ENCODE data around the gene DPP7.

DPP7 gene

DNA sequence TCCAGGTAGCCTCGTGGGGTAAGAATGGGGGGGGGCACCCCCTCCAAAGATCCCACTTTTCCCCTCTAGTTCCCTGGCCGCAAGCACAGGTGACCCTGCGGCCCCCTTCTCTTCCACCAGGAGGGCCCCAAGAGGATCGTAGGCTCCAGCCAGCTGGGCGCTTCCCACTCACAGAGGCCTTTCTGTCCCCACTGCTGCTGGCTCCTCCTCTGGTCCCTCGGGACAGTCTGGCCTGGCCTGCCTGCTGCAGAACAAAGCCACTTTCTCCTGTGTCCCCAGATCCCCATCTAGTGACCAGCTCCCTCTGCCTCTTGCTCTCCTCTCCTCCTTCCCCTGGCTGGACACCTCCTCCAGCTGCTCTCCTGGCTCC, 43.6 kb downstream of the DPP7 start:
- peak overlapping the region; percentile 64 for H3K4me3 ChIP-seq (ENCODE audit: low read depth, low read length)
- DNase-seq (ENCODE audit: low read depth): no peak
- TF ChIP-seq, protein P1, sequence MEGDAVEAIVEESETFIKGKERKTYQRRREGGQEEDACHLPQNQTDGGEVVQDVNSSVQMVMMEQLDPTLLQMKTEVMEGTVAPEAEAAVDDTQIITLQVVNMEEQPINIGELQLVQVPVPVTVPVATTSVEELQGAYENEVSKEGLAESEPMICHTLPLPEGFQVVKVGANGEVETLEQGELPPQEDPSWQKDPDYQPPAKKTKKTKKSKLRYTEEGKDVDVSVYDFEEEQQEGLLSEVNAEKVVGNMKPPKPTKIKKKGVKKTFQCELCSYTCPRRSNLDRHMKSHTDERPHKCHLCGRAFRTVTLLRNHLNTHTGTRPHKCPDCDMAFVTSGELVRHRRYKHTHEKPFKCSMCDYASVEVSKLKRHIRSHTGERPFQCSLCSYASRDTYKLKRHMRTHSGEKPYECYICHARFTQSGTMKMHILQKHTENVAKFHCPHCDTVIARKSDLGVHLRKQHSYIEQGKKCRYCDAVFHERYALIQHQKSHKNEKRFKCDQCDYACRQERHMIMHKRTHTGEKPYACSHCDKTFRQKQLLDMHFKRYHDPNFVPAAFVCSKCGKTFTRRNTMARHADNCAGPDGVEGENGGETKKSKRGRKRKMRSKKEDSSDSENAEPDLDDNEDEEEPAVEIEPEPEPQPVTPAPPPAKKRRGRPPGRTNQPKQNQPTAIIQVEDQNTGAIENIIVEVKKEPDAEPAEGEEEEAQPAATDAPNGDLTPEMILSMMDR (IDR thresholded peaks at IDR 0.05; ENCODE audit: control insufficient read depth, extremely low read depth, insufficient read depth): no peak

DNA sequence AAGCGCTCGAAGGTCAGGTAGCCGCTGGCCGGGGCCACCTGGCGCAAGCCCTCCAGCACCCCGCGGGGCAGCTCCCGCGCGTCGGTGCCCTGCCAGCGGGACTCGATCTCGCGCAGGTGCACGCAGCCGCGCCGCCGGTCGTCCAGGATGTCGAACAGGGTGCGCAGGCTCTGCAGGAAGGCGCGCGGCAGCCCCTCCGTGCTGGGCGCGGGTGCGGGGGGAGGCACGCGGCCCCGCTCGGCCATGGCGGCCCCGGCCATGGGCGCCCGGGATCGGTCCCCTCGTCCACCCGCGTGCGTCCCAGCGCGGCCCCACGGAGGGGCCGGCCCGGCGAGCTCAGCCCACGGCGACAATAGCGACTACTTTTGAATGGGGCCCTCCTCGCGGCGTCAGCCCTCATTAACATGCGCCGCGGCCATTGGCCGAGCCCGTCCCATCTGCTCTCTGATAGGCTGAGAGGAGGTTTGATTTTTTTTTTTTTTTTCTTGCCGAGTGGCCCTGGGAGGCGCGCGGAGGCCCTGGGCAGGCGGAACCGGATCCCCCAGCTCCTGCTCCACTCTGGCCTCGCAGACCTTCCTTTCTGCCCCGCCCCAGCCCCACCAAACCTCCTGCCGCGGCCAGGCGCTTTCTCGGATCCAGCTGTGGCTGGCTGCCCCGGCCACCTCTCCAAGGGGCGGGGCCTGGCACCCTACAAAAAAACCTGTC, 44.2 kb downstream of the DPP7 start, which contains the start of gene SAPCD2:
Gene SAPCD2, minus strand, starts transcription at position 357 of the 705 bp plus-strand sequence. Its CDS starts 97 bp downstream, at position 260.
- TF ChIP-seq, protein P1 (IDR thresholded peaks at IDR 0.05; ENCODE audit: control insufficient read depth, extremely low read depth, insufficient read depth): no peak
- peak within 1 kb of the TSS; percentile 64 for H3K4me3 ChIP-seq (ENCODE audit: low read depth, low read length)
- DNase-seq (ENCODE audit: low read depth): peak; percentile 89

DNA sequence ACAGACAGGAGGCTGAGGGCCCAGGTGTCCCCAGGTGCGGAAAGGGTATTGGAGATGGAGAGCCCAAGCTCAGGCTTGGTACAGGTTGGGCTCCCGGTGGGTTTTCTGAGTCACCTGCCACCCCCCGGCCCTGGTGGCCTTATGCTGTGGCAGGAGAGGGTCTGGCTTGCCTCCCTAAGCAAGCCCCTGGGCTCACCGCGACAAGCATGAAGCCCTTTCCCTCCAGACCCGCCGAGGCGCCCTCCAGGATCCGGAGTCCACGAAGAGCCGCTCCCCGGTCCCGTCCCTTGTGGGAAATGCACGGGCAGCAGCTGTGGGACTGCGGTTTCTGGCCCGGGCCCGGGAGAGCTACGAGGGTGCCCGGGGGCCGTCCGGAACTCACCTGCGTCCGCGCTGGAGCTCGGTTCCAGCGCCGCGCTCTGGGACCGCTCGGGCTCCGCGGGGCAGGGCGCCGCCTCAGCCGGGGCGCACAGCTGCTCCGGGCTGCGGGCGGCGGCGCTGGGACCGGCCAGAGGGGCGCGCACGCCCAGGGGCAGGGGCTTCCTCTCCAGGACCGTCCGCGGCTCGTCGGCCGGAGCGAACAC, 44.9 kb downstream of the DPP7 start:
- H3K4me3 ChIP-seq (ENCODE audit: low read depth, low read length): peak overlapping the region; percentile 64
- DNase-seq (ENCODE audit: low read depth): no peak
- TF ChIP-seq, protein P1 (IDR thresholded peaks at IDR 0.05; ENCODE audit: control insufficient read depth, extremely low read depth, insufficient read depth): no peak

DNA sequence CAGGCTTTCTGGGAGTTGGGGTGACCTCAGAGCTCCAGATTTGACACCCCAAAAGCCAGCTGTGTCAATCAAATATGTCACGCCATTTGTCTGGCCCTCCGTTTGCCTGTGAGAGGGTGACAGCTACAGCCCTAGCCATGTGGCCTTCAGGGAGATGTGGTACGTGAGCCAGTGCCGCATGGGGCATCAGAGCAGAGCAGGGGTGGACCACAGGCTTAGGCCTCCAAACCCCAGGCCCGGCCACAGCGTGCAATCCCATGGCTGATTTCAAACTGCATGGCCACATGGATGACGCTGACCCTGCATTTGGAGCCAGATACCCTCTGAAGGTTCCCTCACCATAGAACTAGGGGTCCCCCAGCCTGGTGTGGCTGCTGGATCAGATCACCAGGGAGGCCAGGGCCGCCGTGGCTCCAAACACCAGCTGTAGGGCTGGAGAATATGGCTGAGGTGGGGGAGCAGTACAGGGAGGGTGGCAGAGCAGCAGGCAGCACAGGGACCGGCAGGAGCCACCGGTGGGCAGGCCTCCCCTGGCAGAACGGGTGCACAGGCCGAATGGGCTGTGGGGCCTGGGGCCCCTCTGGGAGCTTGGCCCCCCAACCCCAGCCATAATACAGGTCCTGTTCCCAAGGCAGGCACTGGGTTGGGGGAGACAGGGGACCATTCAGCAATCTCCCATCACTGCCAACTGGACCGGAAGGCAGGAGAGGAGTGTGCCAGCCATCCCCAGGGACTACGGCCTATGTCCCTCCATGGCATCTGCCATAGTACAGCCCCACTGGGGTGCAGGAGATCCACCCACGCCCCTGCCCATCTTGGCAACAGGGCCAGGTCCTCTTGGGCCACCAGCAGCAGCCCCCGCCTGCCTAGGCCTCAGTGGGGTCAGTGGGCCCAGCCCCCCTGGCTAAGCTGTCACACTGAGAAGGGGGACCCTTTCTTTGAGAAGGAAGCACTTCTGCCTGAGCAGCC, 45.7 kb downstream of the DPP7 start:
- TF ChIP-seq, protein P1 (IDR thresholded peaks at IDR 0.05; ENCODE audit: control insufficient read depth, extremely low read depth, insufficient read depth): no peak
- H3K4me3 ChIP-seq (ENCODE audit: low read depth, low read length): peak overlapping the region; percentile 64
- DNase-seq (ENCODE audit: low read depth): no peak

DNA sequence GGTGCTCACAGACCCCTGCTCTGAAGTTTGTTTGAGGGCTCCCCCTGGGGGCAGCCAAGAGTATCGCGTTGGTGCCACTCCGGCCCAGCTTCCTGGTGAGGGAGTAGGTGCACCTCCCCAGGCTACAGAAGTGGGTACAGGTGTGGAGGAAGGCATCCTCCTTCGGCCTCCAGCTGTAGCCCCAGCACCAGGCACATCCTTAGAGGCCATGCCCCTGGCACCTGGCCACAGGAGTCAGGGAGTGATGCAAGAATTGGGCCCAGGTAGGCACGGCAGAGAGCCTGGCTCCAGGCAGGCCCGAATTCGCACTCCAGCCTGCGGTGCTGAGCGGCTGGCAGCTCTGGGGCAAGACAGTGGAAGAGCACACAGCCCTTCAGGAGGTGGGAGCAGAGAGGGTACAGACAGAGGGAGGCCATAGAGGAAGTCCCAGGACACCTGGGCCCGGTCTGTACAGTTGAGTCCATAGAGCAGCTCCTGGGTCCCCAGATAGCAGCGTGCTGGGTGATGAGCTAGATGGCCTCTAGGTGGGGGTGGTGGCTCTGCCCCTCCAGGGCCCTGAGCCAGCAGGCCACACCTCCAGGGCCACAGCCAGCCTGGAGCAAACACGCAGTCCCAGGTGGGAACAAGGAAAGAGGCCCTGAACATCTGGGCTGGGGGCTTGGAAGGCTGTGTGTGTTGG, 46.5 kb downstream of the DPP7 start:
- peak overlapping the region; percentile 64 for H3K4me3 ChIP-seq (ENCODE audit: low read depth, low read length)
- TF ChIP-seq, protein P1 (IDR thresholded peaks at IDR 0.05; ENCODE audit: control insufficient read depth, extremely low read depth, insufficient read depth): peak; percentile 71

DNA sequence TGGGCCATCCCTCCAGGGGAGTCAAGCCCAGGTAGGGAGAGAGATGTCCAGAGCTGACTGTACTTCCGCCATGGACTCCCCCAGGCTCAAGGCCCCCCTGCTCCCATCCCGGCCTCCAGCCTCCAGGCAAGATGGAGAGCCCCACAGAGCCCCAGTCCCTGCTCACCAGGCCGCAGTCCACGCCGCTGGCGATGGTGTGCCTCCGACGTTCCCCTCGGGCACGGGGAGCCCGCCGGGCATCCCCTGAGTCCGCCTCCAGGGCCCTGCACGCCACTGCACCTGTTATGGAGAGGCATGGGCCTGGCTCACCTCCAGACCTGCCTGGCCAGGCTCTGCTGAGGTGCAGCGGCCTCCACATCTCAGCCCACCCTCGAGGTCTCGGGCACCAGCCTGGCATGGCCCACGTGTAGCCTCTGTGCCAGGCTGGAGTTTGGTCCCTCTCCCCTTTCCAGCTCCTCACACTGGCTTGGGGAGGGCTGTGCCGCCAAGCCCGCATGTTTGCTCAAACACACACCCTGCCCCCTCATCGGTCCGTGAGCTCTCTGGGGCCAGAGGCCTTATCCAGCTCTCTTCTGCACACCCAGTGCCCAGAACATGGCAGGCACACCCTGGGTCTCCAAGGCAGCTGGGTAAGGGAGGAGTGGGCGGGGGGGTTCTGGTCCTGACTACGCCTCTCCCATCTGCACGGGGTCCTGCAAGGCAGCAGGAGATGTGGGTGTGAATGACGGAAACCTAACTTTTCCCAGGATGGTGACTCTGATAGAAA, 48.3 kb downstream of the DPP7 start:
- DNase-seq (ENCODE audit: low read depth): no peak
- no peak overlapping the region for H3K4me3 ChIP-seq (ENCODE audit: low read depth, low read length)
- TF ChIP-seq, protein P1 (IDR thresholded peaks at IDR 0.05; ENCODE audit: control insufficient read depth, extremely low read depth, insufficient read depth): no peak

More for the DNA sequence above, 46.5 kb downstream of the DPP7 start:
- DNase-seq (ENCODE audit: low read depth): peak; percentile 72
